ENCODE results near the gene AIFM1. TPM values are rescaled to one million over a fixed set of nuclear protein-coding genes. Genes with fewer than 3 reads are reported as not detected.

The AIFM1 gene
- total RNA-seq (2022; extraction: Qiagen RNA extraction; ENCODE audit: low read depth) = 73.3 to 76.6 TPM (median 75.0 TPM) in 5 replicates

DNA sequence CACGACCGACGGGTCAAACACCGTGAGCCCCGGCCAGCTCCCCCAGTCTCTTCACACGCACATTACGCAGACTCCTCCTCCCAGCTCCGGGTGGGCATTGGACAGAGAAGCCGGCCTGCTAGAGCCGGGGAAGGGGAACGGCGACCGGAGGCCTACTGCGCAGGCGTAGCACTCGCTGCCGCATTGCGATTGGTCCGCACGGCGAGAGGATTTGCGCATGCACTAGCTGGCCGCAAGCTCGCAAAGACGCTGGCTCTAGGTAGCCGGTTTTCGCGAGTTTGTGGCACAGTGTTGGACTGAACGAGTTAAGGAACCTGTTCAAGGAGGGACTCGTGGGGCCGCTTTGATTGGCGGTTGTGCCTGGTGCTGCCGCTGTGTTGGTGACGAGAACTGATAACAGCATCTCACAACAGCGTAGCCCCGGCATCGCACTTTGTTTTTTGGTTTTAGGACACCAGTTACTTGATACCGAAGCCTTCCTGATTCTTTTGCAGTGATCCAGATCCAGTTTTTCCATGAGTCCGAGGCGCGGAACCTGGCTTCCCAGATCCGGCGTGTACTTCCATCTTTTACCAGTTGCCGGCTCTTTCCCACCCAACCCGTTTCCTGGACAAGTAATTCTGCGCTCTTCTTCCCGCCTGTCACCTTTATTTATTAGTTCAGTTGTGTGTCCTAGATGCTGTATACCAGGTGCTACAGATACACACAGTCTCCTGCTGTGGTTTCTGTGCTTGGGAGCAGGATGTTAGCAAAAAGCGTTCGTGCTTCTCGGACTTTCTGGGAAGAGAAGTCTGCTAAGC lies at the start of gene AIFM1:
TSS of gene AIFM1 (minus strand) at position 139 of the 800 bp plus-strand sequence. CDS start 185 bp downstream, outside the sequence.

GRCh38 chrX:130171446-130172126 lies 5.9 kb upstream of the AIFM1 start, which contains the start of gene RAB33A:
RAB33A (plus strand) TSS chrX:130171962; CDS start chrX:130172063, 101 bp downstream.

GRCh38 chrX:130110379-130111219 lies 55.0 kb downstream of the AIFM1 start, which contains the start of gene ELF4:
ELF4 (minus strand) TSS chrX:130110497; CDS start chrX:130081330, 29,167 bp downstream.

Other genes with a start within 250 kb of the AIFM1 start
- gene BCORL1, start 183.2 kb downstream of the AIFM1 start, total RNA-seq (2022; extraction: Qiagen RNA extraction; ENCODE audit: low read depth) = 5.1 to 10.8 TPM (median 8.9 TPM) in 5 replicates
- 29.8 to 35.2 TPM (median 32.8 TPM) in 5 replicates for gene ELF4, start 55.3 kb downstream of the AIFM1 start, total RNA-seq (2022; extraction: Qiagen RNA extraction; ENCODE audit: low read depth)
- 0.14 to 0.47 TPM (median 0.28 TPM) in 5 replicates for gene RAB33A, start 6.1 kb upstream of the AIFM1 start, total RNA-seq (2022; extraction: Qiagen RNA extraction; ENCODE audit: low read depth)
- 2.5 to 4.9 TPM (median 2.7 TPM) in 5 replicates for gene ZNF280C, start 103.1 kb upstream of the AIFM1 start, total RNA-seq (2022; extraction: Qiagen RNA extraction; ENCODE audit: low read depth)
- 18.2 to 21.9 TPM (median 19.6 TPM) in 5 replicates for gene SLC25A14, start 174.1 kb upstream of the AIFM1 start, total RNA-seq (2022; extraction: Qiagen RNA extraction; ENCODE audit: low read depth)
- not detected in 5 replicates for gene GPR119, start 219.8 kb upstream of the AIFM1 start, total RNA-seq (2022; extraction: Qiagen RNA extraction; ENCODE audit: low read depth)
- gene RBMX2, start 236.1 kb upstream of the AIFM1 start, total RNA-seq (2022; extraction: Qiagen RNA extraction; ENCODE audit: low read depth) = 27.5 to 36.7 TPM (median 30.2 TPM) in 5 replicates

Measured in A549 treated with CpdA at 1 μM for 4 hours (cell line).